HG03354 (cell line): ENCODE measurements around the gene CDC20.
A peak's percentile ranks its signal among the peaks of the same experiment; 100 is the strongest.
"Not testable (repeated sequence)": the region's sequence is repeated elsewhere in the genome, so short reads cannot be mapped to it uniquely, and the experiment has no call there.

Experiments
- ATAC-seq: cut with Tn5 transposase; IDR thresholded peaks from one replicate; pipeline ENCODE4 v1.9.1; 2021; ENCODE audit warnings: mild to moderate bottlenecking; ENCODE audit not compliant: unreplicated experiment, poor library complexity, severe bottlenecking

The CDC20 gene

DNA sequence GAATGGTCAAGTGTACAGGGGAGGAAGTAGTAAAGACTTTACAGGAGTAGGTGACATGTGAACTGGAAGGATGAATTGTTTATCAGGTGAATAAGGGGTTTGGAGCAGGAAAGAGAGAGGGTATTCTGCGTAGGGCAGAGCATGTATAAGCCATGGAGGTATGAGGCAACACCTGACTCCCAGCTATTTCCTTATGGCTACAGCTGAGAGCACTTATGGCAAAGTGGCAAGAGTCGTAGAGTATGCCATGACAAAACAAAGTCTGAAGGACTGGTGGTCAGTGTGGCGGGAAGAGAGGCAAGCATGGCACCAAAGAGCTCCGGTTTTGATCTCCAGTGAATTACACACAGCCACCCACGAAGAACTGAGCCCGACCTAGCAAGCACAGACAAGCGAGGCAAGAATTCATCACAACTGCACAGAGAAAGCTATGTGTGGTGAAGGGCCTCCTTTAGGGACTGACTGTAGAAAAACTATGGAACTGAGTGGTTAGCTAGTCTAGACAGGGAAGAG, 18.0 kb downstream of the CDC20 start:
- ATAC-seq: no peak

DNA sequence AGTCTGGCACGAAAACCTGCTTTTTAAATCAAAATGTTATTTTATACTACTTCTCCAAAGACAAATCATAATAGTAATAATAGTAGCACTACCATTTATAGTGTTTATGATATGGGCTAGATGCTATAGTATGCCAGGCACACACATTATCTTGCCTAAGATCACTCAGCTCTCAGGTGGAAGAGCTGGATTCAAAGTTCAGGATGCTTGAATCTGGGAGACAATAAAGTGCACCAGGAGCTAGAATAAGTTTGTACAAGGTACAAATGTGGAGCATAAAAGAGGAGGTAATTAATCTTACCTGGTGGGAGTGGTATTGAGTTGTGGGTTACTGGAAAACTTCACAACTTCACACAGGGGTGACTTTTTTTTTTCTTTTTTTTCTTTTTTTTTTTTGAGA, 19.1 kb downstream of the CDC20 start:
- ATAC-seq: no peak

DNA sequence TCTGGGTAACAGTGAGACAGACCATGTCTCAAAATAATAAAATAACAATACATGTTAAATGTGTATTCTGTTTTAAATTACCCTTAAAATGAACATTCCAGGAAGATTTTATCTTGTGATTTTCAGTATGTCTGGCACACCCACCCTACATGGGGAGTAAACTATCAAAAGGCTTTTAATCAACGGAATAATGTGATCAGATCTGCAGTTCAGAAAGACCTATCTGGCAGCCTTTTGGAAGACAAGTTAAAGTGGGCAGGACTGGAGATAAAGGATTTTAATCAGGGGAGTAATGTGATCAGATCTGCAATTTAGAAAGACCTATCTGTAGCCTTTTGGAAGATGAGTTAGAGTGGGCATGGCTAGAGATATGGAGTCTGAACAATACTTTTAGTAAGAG, 20.7 kb downstream of the CDC20 start:
- ATAC-seq: no peak

DNA sequence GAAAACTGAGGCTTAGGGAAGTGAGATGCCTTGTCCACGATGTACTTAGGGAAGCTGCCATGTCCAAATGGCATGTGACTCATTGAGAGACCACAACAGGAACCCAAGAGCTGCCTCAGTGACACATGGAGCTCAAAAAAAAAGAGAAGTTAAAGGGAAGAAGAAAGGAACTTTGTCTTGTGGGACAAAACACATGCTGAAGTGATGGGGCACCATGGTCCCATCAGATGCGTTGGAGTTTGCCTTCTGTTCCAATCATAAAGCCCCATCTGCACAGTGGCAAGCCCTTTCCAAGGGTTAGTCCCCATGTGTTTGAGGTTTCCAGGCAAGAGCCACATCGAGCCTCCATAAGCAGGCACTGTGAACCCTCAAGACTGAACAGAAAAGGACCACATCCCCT, 22.8 kb downstream of the CDC20 start:
- no peak for ATAC-seq

DNA sequence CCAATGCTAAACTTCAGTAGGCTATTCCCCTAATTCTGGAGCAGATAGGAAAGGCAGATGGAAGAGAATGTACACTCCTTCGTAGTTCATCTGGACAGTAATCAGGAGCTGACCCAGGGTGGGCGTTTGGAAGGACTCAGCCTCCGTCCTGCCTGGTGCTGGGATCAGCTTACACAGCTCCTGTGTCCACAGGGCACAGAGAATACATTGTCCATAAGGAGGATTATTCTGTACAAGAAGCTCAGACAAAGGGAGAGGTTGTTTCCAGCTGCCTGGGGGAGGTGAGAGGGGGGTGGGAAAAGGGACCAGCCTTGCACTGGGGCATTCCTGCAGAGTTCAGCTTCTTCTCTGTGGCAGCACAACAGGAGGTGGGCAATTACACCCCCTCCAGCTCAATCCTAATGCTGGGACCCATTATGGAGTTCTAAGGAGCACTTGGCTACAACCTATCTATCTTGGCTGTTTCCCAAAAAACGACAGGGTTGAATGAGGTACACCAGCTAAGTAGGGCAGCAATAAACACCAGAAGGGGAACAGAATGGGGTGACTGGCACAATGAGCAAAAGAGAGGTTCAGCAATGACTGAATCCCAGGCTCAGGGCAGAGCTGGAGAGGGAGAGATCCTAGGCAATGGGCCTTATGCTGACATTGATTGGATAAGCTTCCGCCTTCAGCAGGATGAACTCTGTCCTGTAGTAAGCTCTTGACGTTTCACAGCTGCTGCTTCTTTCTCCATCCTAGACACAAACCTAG, 23.4 kb downstream of the CDC20 start:
- ATAC-seq: no peak

DNA sequence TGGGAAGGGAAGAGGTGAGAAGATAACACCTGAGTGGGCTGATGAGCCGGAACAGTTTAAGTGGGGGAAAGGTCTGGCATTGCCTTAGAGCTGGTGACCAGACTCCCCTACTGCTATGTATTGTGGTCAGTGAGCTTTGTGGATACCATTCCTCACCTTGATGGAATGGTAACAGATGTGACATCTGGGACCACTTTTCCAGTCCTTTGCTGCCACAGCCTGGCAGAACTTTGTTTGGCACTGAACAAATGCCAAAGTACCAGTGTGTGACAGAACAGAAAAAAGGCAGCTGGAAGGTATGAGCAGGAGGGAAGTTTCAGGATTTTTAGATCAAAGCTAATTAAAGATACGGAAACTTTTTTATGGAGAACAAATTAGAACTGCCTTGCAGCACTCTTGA, 24.7 kb downstream of the CDC20 start:
- ATAC-seq: no peak

DNA sequence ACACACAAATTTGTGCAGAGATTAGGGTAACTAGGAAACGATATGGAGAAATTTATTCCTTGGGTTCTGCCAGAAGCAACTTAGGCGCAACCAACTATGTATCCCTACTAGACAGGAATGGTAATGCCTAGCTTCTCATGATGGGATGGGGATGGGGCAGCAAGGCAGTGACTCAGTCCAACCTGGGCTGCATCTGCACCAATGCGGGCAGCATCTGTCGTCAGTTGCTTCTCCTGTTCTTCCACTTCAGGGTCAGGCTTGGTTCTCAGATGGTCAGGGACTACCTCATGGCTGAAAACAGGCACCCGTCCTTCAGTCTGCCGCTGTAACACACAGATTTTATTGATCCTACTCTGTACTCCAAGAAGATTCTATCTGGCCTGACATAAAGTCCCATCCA, 27.9 kb downstream of the CDC20 start:
- no peak for ATAC-seq

DNA sequence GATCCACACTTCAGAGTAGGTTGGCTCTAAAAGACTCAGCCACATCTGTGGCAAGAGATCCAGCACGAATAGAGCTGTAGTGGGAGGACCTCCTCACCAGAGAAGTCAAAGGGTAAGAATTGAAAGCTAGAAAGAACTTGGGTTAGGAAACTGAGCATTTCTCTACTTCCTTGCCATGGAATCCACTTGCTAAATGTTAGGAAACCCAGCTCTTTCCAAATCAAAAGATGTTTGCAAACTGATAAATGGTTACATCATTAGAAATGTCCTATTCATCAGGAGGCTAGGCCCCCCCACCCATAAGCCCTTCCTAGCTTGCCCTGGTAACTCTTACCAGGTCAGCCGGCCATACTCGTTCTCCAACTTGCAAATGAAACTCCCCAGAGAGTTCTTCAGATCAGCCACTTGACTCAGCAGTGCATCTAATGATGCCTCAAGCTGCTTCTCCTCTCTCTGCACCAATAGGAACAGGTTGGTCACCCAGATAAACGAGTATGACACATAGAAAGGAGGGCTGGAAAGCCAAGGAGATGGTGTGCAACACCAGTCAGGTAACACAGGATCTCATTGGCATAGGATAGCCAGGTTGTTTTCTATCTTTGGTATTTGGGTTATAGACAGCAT, 29.3 kb downstream of the CDC20 start:
- ATAC-seq: no peak

DNA sequence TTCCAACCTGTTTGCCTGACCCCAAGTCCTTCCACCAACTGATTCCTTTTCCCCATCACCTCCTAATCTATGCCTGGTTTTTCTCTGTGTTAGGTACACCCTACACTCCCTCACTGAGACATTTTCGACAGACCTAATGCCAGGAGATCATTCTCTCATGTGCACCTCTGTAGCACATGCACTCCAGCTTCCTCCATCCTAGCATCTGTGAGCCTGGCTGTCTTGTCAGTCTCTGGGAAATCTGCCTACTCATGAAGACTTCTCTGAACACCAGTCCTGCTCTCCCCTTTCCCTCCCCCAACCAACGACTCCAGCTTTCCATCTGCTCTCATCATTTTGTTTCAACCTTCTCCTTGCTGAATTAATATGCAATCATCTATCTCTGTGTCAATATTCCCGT, 29.8 kb downstream of the CDC20 start:
- ATAC-seq: no peak

DNA sequence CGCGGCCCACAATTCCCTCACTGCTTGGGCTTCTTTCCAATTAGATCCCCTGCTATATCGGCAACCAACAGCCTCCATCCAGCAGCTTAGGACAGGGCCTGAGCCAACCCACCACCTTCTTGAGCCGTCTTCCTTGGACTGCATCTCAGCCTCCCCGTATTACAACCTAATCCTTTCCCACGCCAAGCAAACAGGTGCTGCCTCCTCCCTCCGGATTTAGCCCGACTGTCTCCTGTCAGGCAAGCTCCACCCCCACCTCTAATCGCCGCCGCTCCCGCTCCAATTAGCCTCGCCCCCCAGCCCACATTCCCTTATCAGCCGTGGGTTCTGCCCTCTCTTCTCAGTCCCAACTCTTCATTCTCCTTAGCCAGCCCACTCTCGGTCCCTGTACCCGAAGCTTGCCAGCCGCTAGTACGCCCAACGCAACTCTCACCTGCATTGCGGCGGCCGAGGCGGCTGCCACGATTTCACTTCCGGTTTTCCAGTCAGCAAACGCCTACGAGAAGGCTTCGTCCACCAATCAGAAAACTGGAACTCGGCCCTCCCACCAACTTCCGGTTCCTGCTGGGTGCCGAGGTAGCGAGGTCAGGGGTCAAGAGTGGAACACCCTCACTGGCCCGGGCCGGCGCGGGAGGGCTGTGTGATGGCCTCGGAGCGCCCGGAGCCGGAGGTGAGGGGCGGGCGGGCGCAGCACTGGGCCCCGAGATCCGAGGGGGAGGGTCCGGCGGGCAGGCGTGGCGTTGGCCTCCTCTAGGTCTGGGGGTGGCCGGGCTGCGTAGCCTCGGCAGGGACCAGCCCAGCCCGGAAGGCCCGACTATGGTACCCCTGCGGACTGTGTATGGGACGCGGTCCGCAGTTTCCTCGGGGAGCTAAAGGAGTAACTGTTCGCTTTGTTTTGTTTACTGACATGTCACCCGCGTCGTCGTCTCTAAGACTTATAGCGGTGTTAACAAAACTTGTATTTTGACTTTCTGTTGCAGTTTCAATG, 30.8 kb downstream of the CDC20 start, which contains the start of the genes MED8 and SZT2:
TSS of gene MED8 (minus strand) at position 475 of the 988 bp plus-strand sequence. CDS start at position 439, 36 bp downstream.
TSS of gene SZT2 (plus strand) at position 574 of the 988 bp plus-strand sequence. CDS start at position 644, 70 bp downstream.
- peak; percentile 96 for ATAC-seq

DNA sequence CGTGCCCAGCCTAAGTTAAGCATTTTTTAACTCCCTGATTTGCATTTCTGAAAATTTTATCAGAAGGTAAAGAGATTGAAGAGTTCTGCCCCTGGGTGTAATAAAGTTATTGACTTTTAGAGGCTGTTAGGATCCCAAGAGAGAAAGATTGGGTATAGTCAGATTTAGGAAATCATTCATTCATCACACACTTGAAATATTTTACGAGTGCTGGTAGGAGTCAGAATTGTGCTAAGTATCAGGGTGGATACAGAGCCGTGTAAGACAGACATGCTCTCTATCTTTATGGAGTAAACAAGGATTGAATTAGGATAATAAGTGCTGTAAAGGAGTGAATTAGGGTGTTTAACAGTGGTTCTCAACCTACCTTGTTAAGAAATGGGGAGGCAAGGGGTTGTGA, 33.9 kb downstream of the CDC20 start:
- ATAC-seq: no peak

DNA sequence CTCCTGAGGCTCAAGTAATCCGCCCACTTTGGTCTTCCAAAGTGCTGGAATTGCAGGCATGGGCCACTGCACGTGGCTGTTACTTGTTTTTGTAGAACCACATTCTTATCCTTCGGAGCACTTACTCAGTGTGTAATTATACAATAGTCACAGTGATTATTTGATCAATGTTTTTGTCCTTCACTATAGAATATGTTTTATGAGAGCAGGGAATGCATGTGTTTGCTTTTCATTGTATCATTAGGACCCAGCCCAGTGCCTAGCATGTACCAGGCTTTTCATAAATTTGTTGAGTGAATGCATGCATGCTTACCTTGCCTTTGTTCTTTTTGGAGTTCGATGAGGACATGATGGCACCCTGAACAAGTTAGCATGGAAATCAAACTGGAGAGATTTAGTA, 36.7 kb downstream of the CDC20 start:
- ATAC-seq: no peak

DNA sequence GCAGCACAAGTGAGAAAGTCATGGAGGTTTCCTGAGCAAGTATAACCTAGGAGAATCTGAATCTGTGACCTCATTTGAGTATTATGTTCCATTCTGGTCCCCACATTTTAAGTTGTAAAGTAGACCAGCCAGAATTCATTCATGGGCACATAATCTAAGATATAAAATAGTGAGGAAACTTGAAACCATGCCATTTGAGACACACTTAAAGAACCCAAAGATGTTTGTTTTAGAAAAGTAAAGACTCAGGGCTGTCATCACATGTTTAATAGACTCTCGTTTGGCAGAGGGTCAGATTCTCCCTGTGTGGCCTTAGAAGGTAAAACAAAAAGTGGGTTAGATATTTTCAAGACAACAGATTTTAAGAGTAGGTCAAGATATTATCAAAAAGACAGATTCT, 37.3 kb downstream of the CDC20 start:
- no peak for ATAC-seq

DNA sequence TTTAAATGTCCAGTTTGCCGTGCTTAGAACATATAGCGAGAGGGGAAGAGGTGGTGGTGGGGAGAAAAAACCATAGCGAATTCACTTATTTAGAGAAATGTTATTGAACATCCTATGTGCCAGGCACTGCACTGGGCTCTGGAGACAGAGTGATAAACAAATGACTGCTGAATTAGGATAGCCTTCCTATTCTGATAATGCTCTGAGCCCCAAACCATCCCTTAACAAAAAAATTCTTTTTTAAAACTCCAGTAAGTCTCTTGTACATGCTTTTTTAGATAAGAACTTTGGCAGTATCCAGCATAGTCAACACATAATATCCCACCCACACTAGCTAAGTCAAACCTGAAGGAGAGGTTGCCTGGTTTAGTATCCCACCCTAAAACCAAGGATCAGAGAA, 39.4 kb downstream of the CDC20 start:
- no peak for ATAC-seq

DNA sequence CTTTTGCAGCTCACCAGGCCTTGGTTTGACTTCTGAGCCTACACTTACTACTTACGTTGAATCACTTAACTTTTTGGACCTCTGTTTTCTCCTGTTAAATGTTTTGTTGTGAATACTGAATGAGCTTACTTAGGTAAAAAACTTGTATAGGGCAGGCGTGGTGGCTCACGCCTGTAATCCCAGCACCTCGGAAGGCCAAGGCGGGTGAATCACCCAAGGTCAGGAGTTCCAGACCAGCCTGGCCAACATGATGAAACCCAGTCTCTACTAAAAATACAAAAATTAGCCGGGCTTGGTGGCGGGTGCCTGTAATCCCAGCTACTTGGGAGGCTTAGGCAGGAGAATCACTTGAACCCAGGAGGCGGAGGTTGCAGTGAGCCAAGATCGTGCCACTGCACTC, 41.7 kb downstream of the CDC20 start:
- ATAC-seq: not testable (repeated sequence)

DNA sequence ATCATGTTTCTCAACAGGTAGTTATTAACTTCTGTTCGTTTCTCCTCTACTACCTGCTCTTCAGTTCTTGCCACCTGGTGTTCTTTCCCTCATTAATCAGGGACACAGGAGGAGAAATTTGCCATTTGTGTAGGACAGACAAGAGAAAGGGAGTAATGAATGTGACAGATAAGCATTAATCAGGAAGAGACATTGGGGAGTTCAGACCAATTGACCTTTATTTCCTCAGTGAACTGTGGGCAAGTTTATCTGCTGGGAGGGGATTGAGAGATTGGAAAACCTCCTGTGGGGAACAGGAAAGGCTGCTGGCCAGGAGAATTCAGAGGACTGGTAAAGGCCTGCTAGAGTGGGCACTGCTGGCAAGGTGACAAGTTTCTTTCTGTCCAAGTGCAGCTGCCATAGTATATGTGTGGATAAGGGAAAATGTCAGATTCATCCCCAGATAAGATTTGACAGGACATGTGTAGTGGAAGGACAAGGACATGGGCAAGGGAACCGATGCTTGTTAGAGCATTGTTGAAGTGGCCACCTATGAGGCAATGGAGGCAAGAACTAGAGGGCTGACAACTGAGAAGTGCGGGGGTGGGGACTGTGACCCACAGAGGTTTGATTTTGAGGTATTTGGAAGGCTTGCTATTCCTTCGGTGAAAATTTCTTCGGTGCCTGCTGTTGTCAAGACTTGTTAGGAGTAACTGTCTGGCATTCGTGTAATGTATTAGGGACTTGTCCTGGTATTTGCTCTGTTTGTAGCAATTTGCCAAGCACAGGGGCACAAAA, 43.5 kb downstream of the CDC20 start:
- no peak for ATAC-seq

DNA sequence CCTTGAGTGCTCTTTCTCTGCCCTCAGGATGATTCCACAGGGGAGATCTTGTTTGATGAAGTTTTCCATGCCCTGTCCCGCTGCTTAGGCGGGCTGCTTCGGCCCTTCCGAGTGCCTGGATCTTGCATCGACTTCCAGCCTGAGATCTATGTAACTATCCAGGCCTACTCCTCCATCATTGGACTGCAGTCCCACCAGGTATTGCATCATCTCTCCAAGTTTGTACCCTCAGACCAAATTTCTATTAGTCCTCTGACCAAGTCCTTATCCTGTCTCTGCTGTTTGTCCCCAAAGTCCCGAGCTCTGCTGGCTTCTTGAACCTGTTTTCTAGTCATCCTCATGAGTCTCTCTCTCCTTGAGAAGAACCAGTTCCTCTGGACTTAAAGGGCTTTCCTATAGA, 45.6 kb downstream of the CDC20 start:
- ATAC-seq: no peak

DNA sequence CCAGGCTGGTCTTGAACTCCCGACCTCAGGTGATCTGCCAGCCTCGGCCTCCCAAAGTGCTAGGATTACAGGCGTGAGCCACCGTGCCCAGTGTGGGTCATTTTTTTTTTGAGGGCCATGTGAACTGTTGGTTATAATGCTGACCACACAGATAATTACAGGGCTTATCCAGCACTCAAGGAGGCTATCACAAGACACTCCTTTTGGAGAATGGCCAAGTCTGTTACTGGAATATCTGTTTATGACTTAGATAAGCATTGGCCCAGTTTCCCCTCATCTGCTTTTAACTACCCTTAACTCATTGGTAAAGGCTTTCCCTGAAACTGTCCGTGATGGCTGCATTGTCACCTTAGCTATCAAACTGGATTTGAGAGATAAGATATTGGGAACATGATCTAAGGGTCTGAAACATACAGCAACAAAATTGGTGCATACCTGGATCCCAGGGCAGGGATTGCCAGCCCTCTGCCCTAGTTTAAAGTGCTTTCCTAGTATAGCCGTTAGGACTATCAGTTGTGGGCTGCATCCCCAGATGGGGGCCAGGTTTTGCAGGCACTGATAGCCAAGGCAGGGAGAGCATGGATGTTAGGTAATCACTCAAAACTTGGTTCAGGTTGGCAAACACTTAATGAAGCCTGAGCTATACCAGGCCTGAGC, 46.6 kb downstream of the CDC20 start:
- ATAC-seq: no peak

DNA sequence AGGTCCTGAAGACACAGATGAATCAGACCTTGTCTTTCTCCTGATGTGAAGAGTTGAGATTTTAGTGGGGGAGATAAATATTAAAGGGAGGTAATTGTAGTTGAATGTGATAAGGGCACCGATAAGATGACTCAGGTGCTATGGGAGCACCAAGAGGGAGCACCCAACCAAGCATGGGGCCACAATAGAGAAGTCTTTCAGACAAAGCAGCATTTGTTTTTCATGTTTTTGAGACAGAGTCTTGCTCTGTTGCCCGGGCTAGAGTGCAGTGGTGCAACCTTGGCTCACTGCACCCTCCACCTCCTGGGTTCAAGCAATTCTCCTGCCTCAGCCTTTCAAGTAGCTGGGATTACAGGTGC, 47.1 kb downstream of the CDC20 start:
- ATAC-seq: no peak
